MM.1S (cell line): Measurements from ENCODE around the gene LSAMP.

Experiments
- CTCF ChIP-seq: fragments of 300-600 bp; sonication (generic); IDR thresholded peaks from 2 replicates; pipeline ENCODE4 v1.5.1; 2016; ENCODE audit warnings: antibody characterized with exemption, low read length, mixed read lengths
- EZH2 ChIP-seq: fragments of 300-600 bp; sonication (generic); optimal IDR thresholded peaks from 2 replicates; pipeline ENCODE3; 2017; ENCODE audit warnings: low read depth, mild to moderate bottlenecking, antibody characterized with exemption, low read length, mixed read lengths

GRCh38 chr3:116470605-116471197, 25.4 kb upstream of the LSAMP start:
- TF ChIP-seq EZH2 (no peak), CTCF (no peak)
